ENCODE measurements around the gene COL4A2. TPM values are rescaled to one million over a fixed set of nuclear protein-coding genes. Genes with fewer than 3 reads are reported as not detected.

COL4A2 gene
- total and polyA plus RNA-seq, 8 donors = 18.4 to 130 (median 43.8) TPM

- no peak for TF ChIP-seq CTCF (IDR thresholded peaks at IDR 0.05)
- no peaks in the 10 kb centered on the region for H3K9me3 ChIP-seq
- WGBS, 2 donors = 65 to 70% methylated on average over 2 of the region's 2 CpGs
- no peak overlapping the region for H3K4me3 ChIP-seq
- H3K36me3 ChIP-seq = no peaks in the 10 kb centered on the region
- peaks cover 0 to 3% (median 0%) of the 10 kb centered on the region in 3 donors for H3K4me1 ChIP-seq
- H3K27ac ChIP-seq = no peak overlapping the region
- intact Hi-C loops (cut with DNase I) = no loop called here
- no peak for FAIRE-seq
- H3K27me3 ChIP-seq = no peaks in the 10 kb centered on the region
- no peak for ATAC-seq
- no peak for DNase-seq
Measured at GRCh38 chr13:110399801-110400200, 92.7 kb downstream of the COL4A2 start.

GRCh38 chr13:110400786-110401533 lies 93.9 kb downstream of the COL4A2 start:
- intact Hi-C loops (cut with DNase I) = no loop called here
- WGBS, 2 donors = 55 to 72% methylated on average over 3 of the region's 3 CpGs
- no peak for ATAC-seq
- H3K9me3 ChIP-seq = no peaks in the 10 kb centered on the region
- peak; percentile 41 for FAIRE-seq
- DNase-seq = no peak
- no peaks in the 10 kb centered on the region for H3K27me3 ChIP-seq
- no peak overlapping the region for H3K4me3 ChIP-seq
- TF ChIP-seq CTCF (IDR thresholded peaks at IDR 0.05) = no peak
- H3K4me1 ChIP-seq = peaks cover 0 to 3% (median 0%) of the 10 kb centered on the region in 3 donors
- H3K36me3 ChIP-seq = no peaks in the 10 kb centered on the region
- H3K27ac ChIP-seq = no peak overlapping the region

- no peak for DNase-seq
Measured at GRCh38 chr13:110402299-110403069, 95.4 kb downstream of the COL4A2 start.

DNA sequence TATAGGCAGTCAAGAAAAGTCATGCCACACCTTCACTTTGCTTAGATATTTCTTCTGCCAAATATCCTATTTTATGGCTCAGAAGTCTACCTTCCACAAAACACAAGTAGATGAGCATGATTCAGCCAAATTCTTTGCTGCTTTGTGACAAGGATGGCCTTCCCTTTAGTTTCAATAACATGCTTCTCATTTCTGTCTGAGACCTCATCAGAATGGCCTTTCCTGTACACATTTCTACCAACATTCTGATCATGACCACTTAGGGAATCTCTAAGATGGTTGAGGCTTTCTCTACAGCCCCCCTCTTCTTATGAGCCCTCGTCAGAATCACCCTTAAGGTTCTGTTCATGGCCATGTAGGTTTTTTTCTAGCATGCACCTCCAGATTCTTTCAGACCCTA lies 96.2 kb downstream of the COL4A2 start:
- no peak for TF ChIP-seq CTCF (IDR thresholded peaks at IDR 0.05)
- intact Hi-C loops (cut with DNase I) = no loop called here
- Histone ChIP-seq H3K4me3 (no peak overlapping the region), H3K9me3 (no peaks in the 10 kb centered on the region), H3K27ac (no peak overlapping the region), H3K27me3 (no peaks in the 10 kb centered on the region), H3K4me1 (peaks cover 0 to 3% (median 0%) of the 10 kb centered on the region in 3 donors), H3K36me3 (no peaks in the 10 kb centered on the region)
- no peak for DNase-seq
- FAIRE-seq = no peak
- 78 to 87% methylated on average over 1 of the region's 1 CpG for WGBS, 2 donors
- ATAC-seq = no peak

More at GRCh38 chr13:110402299-110403069, 95.4 kb downstream of the COL4A2 start:
- no peak for FAIRE-seq
- H3K27me3 ChIP-seq = no peaks in the 10 kb centered on the region
- no peak overlapping the region for H3K4me3 ChIP-seq
- no peak for TF ChIP-seq CTCF (IDR thresholded peaks at IDR 0.05)
- peaks cover 0 to 3% (median 0%) of the 10 kb centered on the region in 3 donors for H3K4me1 ChIP-seq
- H3K27ac ChIP-seq = no peak overlapping the region
- H3K36me3 ChIP-seq = no peaks in the 10 kb centered on the region
- H3K9me3 ChIP-seq = no peaks in the 10 kb centered on the region
- 71 to 87% methylated on average over 9 of the region's 9 CpGs for WGBS, 2 donors
- intact Hi-C loops (cut with DNase I) = no loop called here
- no peak for ATAC-seq

Data from pancreas (tissue), 10 donors.